Suprapubic skin (tissue), 4 donors: ENCODE data around the gene KCNG3. TPM values are rescaled to one million over a fixed set of nuclear protein-coding genes. Genes with fewer than 3 reads are reported as not detected.

Experiments
- DNase-seq, 2 donors: peaks; one replicate each; pipeline ENCODE4 v3.0.0-alpha.2; 2019; ENCODE audit warnings: low spot score in 2 of 2
- H3K27ac ChIP-seq: fragments of 200-600 bp; sonication (generic); one replicate; pipeline ENCODE4 v1.5.1; 2019
- H3K27me3 ChIP-seq: fragments of 200-600 bp; sonication (generic); one replicate; pipeline ENCODE4 v1.5.1; 2019
- H3K36me3 ChIP-seq: fragments of 200-600 bp; sonication (generic); one replicate; pipeline ENCODE4 v1.5.1; 2019
- H3K4me1 ChIP-seq: fragments of 200-600 bp; sonication (generic); one replicate; pipeline ENCODE4 v1.5.1; 2019
- H3K4me3 ChIP-seq: fragments of 200-600 bp; sonication (generic); one replicate; pipeline ENCODE4 v1.5.1; 2019; ENCODE audit warnings: mild to moderate bottlenecking
- H3K9me3 ChIP-seq: fragments of 200-600 bp; sonication (generic); one replicate; pipeline ENCODE4 v1.5.1; 2019
- CTCF ChIP-seq, 2 donors: fragments of 200-600 bp in 1 of 2; fragments of 450-650 bp in 1 of 2; sonication (generic) in 1 of 2; IDR thresholded peaks; one replicate each; pipeline ENCODE4 v1.5.1; 2016 to 2019; ENCODE audit warnings: antibody characterized with exemption in 2 of 2, mild to moderate bottlenecking in 1 of 2, moderate library complexity in 1 of 2
- EP300 ChIP-seq: sonication (generic); formaldehyde crosslinking; IDR thresholded peaks from one replicate; pipeline ENCODE4 v1.6.1; 2017; ENCODE audit warnings: antibody characterized with exemption
- POLR2A ChIP-seq, 2 donors: fragments of 450-650 bp; IDR thresholded peaks; one replicate each; pipeline ENCODE4 v1.6.1; 2017; ENCODE audit warnings: antibody characterized with exemption in 2 of 2, mild to moderate bottlenecking in 2 of 2, moderate library complexity in 2 of 2
- POLR2AphosphoS5 ChIP-seq, 3 donors: sonication (generic); formaldehyde crosslinking; IDR thresholded peaks; one replicate each; pipeline ENCODE4 v1.6.1; 2017; ENCODE audit warnings: antibody characterized with exemption in 3 of 3
- WGBS: methylation state at CpG from one replicate; pipeline ENCODE4 v1.1.5; 2018; 5-methylcytosine and 5-hydroxymethylcytosine counted together
- total RNA-seq, 4 donors: library from RNA; depleted of rRNA; stranded (reverse); fragments of >200 nt; gene quantifications; one replicate each; pipeline ENCODE4 v1.1.0, GENCODE V29; 2016

Gene KCNG3
- total RNA-seq, 4 donors from 2014 or later, result 0.59 to 1.6 (median 1.1) TPM

- no peaks in the 10 kb centered on the region for H3K4me1 ChIP-seq
- DNase-seq, result no peak
- H3K27me3 ChIP-seq, result no peaks in the 10 kb centered on the region
- peaks cover 6% of the 10 kb centered on the region for H3K9me3 ChIP-seq
- H3K4me3 ChIP-seq, result no peak overlapping the region
- no peak overlapping the region for H3K27ac ChIP-seq
- TF ChIP-seq POLR2A (IDR thresholded peaks at IDR 0.05) (no peak), EP300 (no peak), CTCF (IDR thresholded peaks at IDR 0.05) (no peak)
- H3K36me3 ChIP-seq, result no peaks in the 10 kb centered on the region
Measured at GRCh38 chr2:42414648-42415047, 79.1 kb downstream of the KCNG3 start.

GRCh38 chr2:42414158-42414557 is 79.6 kb downstream of the KCNG3 start:
- no peak overlapping the region for H3K4me3 ChIP-seq
- TF ChIP-seq CTCF (IDR thresholded peaks at IDR 0.05) (no peak), POLR2AphosphoS5 (IDR thresholded peaks at IDR 0.05) (no peak), POLR2A (IDR thresholded peaks at IDR 0.05) (no peak), EP300 (no peak)
- no peak overlapping the region for H3K27ac ChIP-seq
- no peaks in the 10 kb centered on the region for H3K4me1 ChIP-seq
- DNase-seq, result no peak
- no peaks in the 10 kb centered on the region for H3K36me3 ChIP-seq
- H3K9me3 ChIP-seq, result peaks cover 6% of the 10 kb centered on the region
- no peaks in the 10 kb centered on the region for H3K27me3 ChIP-seq

GRCh38 chr2:42410742-42411514 is 82.9 kb downstream of the KCNG3 start:
- Histone ChIP-seq H3K4me3 (no peak overlapping the region), H3K9me3 (peaks cover 6% of the 10 kb centered on the region), H3K27ac (no peak overlapping the region), H3K27me3 (no peaks in the 10 kb centered on the region), H3K36me3 (no peaks in the 10 kb centered on the region), H3K4me1 (no peaks in the 10 kb centered on the region)
- no peak for DNase-seq
- 92% methylated on average over 3 of the region's 3 CpGs for WGBS
- no peak for TF ChIP-seq EP300
- TF ChIP-seq POLR2A (IDR thresholded peaks at IDR 0.05), result no peak
- TF ChIP-seq CTCF (IDR thresholded peaks at IDR 0.05), result no peak
- no peak for TF ChIP-seq POLR2AphosphoS5 (IDR thresholded peaks at IDR 0.05)

- WGBS, result 100% methylated on average over 2 of the region's 8 CpGs
- H3K9me3 ChIP-seq, result no peaks in the 10 kb centered on the region
- H3K36me3 ChIP-seq, result no peaks in the 10 kb centered on the region
- H3K4me3 ChIP-seq, result no peak overlapping the region
- no peaks in the 10 kb centered on the region for H3K27me3 ChIP-seq
- DNase-seq, result no peak
- H3K4me1 ChIP-seq, result no peaks in the 10 kb centered on the region
- no peak overlapping the region for H3K27ac ChIP-seq
- TF ChIP-seq EP300 (no peak), CTCF (IDR thresholded peaks at IDR 0.05) (no peak), POLR2AphosphoS5 (IDR thresholded peaks at IDR 0.05) (no peak), POLR2A (IDR thresholded peaks at IDR 0.05) (no peak)
Measured at GRCh38 chr2:42408009-42408408, 85.8 kb downstream of the KCNG3 start.

GRCh38 chr2:42407476-42407875 is 86.3 kb downstream of the KCNG3 start:
- no peaks in the 10 kb centered on the region for H3K27me3 ChIP-seq
- no peak for DNase-seq
- TF ChIP-seq POLR2AphosphoS5 (IDR thresholded peaks at IDR 0.05), result no peak
- TF ChIP-seq CTCF (IDR thresholded peaks at IDR 0.05), result no peak
- TF ChIP-seq EP300, result no peak
- H3K4me3 ChIP-seq, result no peak overlapping the region
- H3K27ac ChIP-seq, result no peak overlapping the region
- no CpG with 5 or more reads among the region's 6 CpGs for WGBS
- H3K4me1 ChIP-seq, result no peaks in the 10 kb centered on the region
- no peaks in the 10 kb centered on the region for H3K9me3 ChIP-seq
- H3K36me3 ChIP-seq, result no peaks in the 10 kb centered on the region
